HG02981 (cell line): Measurements from ENCODE around the gene ASPHD1.

Experiments
- ATAC-seq: cut with Tn5 transposase; IDR thresholded peaks from one replicate; pipeline ENCODE4 v1.9.1; 2021; ENCODE audit warnings: mild to moderate bottlenecking, moderate library complexity; ENCODE audit not compliant: unreplicated experiment

The ASPHD1 gene

DNA sequence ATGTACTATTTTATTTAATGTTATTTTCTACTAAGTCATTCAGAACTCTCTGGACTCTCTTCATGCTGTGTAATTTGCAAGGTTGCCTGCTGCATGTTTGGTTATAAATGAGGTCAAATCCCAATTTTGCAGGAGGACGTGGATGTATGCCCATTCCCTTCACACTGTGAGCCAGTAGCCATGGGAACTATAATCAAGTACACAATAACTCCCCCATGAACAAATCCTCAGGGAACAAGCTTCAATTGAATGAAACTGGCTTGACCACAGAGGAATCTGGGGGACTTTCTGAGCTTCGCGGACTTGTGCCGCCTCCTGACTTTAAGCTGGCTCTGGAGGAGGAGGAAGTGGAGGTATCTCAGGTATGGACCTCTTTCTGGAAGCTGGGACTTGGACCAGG, 40.4 kb downstream of the ASPHD1 start:
- ATAC-seq, result no peak

DNA sequence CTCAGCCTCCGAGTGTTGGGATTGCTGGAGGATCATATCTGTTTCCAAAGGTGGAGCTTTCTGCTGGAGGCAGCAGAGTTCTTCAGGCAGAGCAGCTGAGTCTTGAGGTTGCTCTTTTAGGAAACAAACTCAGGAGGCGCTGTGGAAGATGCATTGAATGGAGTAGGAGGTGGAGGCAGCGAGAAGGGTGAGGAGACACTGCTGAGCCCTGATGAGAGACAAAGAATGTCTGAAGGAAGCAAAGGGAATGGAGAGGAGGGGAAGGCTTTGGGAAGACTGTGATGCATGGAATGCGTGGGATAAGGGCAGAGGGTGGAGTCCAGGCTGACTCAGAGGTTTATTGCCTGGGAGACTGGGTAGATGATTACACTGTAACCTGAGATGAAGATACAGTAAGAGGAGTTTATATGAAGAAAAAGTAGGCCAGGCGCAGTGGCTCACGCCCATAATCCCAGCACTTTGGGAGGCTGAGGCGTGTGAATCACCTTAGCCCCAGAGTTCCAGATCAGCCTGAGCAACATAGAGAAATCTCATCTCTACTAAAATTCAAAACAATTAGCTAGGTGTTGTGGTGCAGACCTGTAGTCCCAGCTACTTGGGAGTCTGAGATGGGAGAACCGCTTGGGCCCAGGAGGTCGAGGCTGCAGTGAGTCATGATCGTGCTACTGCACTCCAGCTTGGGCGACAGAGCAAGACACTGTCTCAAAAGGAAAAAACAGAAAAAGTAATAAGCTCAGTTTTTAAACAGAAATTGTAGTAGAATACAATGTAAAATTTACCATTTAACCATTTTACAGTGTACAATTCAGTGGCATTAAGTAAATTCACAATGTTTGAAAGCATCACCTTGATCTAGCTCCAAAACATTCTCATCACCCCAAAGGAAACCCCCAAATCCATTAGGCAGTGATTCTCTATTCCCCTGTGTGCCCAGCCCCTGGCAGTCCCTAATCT, 43.8 kb downstream of the ASPHD1 start:
- no peak for ATAC-seq

DNA sequence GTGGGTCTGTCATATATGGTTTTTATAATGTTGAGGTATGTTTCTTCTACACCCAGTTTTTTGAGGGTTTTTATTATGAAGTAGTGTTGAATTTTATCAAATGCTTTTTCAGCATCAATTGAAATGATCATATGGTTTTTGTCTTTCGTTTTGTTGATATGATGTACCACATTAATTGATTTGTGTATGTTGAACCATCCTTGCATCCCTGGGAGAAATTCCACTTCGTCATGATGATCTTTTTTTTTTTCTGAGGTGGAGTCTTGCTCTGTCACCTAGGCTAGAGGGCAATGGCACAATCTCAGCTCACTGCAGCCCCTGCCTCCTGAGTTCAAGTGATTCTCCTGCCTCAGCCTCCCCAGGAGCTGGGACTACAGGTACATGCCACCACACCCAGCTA, 47.6 kb downstream of the ASPHD1 start:
- no peak for ATAC-seq

DNA sequence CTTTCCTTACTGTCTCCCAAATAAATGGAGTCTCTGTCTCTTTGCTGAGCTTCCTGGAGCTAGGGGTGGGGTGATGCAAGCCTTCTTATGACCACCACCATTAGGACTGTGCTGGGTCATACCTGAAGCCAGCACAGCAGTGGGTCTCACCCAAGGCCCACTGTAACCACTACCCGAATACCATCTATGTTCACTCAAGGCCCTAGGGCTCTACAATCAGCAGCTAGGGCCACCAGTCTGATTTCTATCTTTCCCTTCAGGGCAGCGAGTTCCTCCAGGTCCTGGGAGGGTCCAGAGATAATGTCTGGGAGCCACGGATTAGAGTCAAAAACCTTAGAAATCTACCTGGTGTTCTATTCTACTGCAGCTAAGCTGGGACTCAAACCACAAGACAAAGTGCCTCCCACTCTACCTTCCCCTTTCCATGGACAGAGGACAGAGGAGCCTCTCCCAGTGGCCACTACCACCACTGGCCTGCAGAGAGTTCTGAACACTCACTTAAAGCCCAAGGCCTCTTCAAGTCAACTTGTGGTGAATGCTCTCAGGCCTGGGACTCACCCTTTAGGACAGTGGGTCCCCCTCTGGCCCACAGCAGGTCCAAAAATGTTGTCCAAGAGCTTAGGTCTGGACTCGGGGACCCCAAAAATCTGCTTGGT, 50.6 kb downstream of the ASPHD1 start:
- no peak for ATAC-seq

DNA sequence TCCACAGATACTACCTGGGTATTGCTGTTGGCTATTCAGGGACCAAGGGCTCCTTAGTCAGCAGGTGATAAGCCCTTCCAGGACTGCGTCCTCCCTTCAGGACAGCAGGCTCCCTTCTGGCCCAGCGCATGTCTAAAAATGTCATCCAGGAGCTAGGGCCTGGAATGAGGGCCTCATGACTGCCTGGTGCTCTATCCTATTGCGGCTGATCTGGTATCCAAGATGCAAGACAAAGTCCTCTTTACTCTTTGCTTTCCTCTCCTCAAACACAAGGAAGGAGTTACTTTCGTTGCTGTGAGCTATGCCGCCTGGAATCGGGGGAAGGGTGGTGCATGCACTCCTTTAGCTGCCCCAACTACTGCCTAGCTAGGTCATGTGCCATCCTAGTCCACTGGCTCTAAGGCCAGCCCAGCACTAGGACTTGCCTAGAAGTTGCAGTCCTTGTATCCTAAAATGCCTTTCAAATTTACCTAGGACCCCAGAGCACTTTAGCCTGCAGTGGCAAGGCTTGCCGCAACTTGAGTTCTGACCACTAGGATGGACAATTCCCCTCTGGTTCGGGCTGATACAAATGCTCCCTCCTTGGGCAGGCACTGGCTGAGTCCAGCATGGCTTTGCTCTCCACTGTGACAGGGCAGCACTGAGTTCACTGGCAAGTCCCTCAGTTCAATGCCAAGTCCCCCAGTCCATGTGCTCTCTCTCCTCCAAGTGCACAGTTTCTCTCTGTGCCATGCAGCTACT, 51.5 kb downstream of the ASPHD1 start:
- ATAC-seq, result no peak
